Stomach (tissue), 9 donors: Measurements from ENCODE around the gene PRMT6. TPM values are rescaled to one million over a fixed set of nuclear protein-coding genes. Genes with fewer than 3 reads are reported as not detected.

ENCODE experiments used
- DNase-seq, 2 donors: peaks; one replicate each; pipeline versions ENCODE4 v3.0.0 to v3.0.0-alpha.2; 2013 to 2019
- H3K27ac ChIP-seq, 5 donors: fragments of 200-600 bp in 4 of 5; sonication (generic) in 4 of 5; one replicate each; pipeline ENCODE4 v1.5.1; 2013 to 2019; ENCODE audit warnings: mild to moderate bottlenecking in 1 of 5, moderate library complexity in 1 of 5
- H3K27me3 ChIP-seq, 3 donors: fragments of 200-600 bp; sonication (generic); one replicate each; pipeline ENCODE4 v1.5.1; 2017 to 2019; ENCODE audit warnings: mixed run types in 1 of 3
- H3K36me3 ChIP-seq, 4 donors: fragments of 200-600 bp; sonication (generic); 1 replicate in 3 of 4; 2 replicates in 1 of 4; pipeline ENCODE4 v1.5.1; 2016 to 2019
- H3K4me1 ChIP-seq, 4 donors: fragments of 200-600 bp; sonication (generic); one replicate each; pipeline ENCODE4 v1.5.1; 2016 to 2019
- H3K4me3 ChIP-seq, 4 donors: fragments of 200-600 bp; sonication (generic) in 3 of 4; one replicate each; pipeline ENCODE4 v1.5.1; 2016 to 2019; ENCODE audit warnings: mild to moderate bottlenecking in 1 of 4
- H3K9me3 ChIP-seq, 4 donors: fragments of 200-600 bp; sonication (generic); one replicate each; pipeline ENCODE4 v1.5.1; 2016 to 2019
- CTCF ChIP-seq, 7 experiments: fragments of 450-650 bp in 4 of 7; fragments of 200-600 bp in 3 of 7; sonication (generic) in 3 of 7; IDR thresholded peaks; one replicate each; pipeline ENCODE4 v1.5.1; 2016 to 2019; ENCODE audit warnings: antibody characterized with exemption in 7 of 7, control low read depth in 2 of 7, mild to moderate bottlenecking in 1 of 7
- EP300 ChIP-seq: sonication (generic); formaldehyde crosslinking; IDR thresholded peaks from one replicate; pipeline ENCODE4 v1.6.1; 2017; ENCODE audit warnings: antibody characterized with exemption
- POLR2AphosphoS5 ChIP-seq, 3 donors: sonication (generic); formaldehyde crosslinking; IDR thresholded peaks; one replicate each; pipeline ENCODE4 v1.6.1; 2016; ENCODE audit warnings: antibody characterized with exemption in 3 of 3
- WGBS, 5 donors: extraction: QIAGEN DNeasy Blood & Tissue Kit in 3 of 5; methylation state at CpG; one replicate each; pipeline versions ENCODE4 v1.1.5 to v1.1.7; 2013 to 2018; 5-methylcytosine and 5-hydroxymethylcytosine counted together
- intact Hi-C: fragments of 100-400 bp; cut with DNase I; formaldehyde crosslinking; loops from one replicate; pipeline ENCODE4 v1.15.1; 2023; ENCODE audit warnings: low total_unique reads
- polyA plus RNA-seq, 3 donors: library from polyadenylated mRNA; stranded (reverse); fragments of 200-250 nt; gene quantifications; one replicate each; pipeline ENCODE4 v1.2.3, GENCODE V29; 2013
- total RNA-seq, 5 donors: library from RNA; depleted of rRNA; stranded (reverse); fragments of >200 nt; gene quantifications; one replicate each; pipeline versions ENCODE4 v1.1.0 to v1.2.3, GENCODE V29; 2014 to 2016
- donor health status: healthy with polysubstance abuse.
- donor health status: Bipolar disorder and iron deficiency.
- donor health status: healthy.

The PRMT6 gene
- total and polyA plus RNA-seq, 8 donors: 8.1 to 18.8 (median 14.7) TPM; not detected in 1

DNA sequence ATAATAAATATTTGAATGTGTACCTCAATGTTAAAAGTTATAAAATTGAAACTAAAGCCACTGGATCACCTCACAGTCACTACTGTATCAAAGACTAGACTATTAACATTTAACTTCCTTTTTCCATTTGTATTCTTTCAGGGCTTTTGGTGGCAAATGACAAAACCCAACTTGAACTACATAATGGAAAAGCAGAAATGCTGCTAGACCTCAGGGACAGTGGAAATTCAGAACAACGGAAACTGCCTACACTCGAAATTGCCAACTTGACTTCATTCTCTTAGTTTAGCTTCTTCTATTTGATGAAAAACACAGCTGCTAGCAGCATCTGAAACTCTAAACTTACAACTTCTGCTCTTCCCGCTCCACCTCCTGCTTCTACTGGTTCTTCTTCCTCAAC lies 49.4 kb downstream of the PRMT6 start:
- Histone ChIP-seq H3K36me3 (no peaks in the 10 kb centered on the region), H3K4me1 (no peaks in the 10 kb centered on the region), H3K9me3 (no peaks in the 10 kb centered on the region), H3K27me3 (no peaks in the 10 kb centered on the region), H3K27ac (no peak overlapping the region), H3K4me3 (no peak overlapping the region)
- intact Hi-C loops: no loop called here
- WGBS, 5 donors: 78 to 91% (median 86%) methylated on average over 3 of the region's 3 CpGs
- TF ChIP-seq EP300 (no peak), POLR2AphosphoS5 (IDR thresholded peaks at IDR 0.05) (no peak), CTCF (IDR thresholded peaks at IDR 0.05) (no peak)
- DNase-seq: no peak

Other genes with a start within 250 kb of the PRMT6 start
- gene NTNG1, start 84.4 kb downstream of the PRMT6 start, total RNA-seq: 1 to 10 TPM in 2 of 5 donors, under 1 TPM in 2, not detected in 1; 0.45 to 2.0 (median 0.94) TPM
- gene NTNG1, start 84.4 kb downstream of the PRMT6 start, polyA plus RNA-seq: under 1 TPM in 1 of 3 donors, not detected in 2; 0.23 TPM